HG03280 (cell line): Measurements from ENCODE around the gene SAMD9L.

Experiments
- ATAC-seq: cut with Tn5 transposase; IDR thresholded peaks from one replicate; pipeline ENCODE4 v1.9.1; 2021; ENCODE audit warnings: mild to moderate bottlenecking, moderate library complexity; ENCODE audit not compliant: unreplicated experiment

SAMD9L gene

GRCh38 chr7:93148144-93148543 lies at the start of gene SAMD9L:
TSS of gene SAMD9L (minus strand) at chr7:93148385. CDS start at chr7:93135971, 12,414 bp downstream.
- peak; percentile 71 for ATAC-seq

- no peak for ATAC-seq
Measured at GRCh38 chr7:93196336-93196735, 48.2 kb upstream of the SAMD9L start.

- ATAC-seq = no peak
Measured at GRCh38 chr7:93194386-93194785, 46.2 kb upstream of the SAMD9L start.

- no peak for ATAC-seq
Measured at GRCh38 chr7:93188870-93189634, 40.9 kb upstream of the SAMD9L start.

- ATAC-seq = no peak
Measured at GRCh38 chr7:93185303-93186027, 37.3 kb upstream of the SAMD9L start.

GRCh38 chr7:93179173-93179572 lies 31.0 kb upstream of the SAMD9L start:
- ATAC-seq = no peak

- ATAC-seq = no peak
Measured at GRCh38 chr7:93178213-93178612, 30.0 kb upstream of the SAMD9L start.

GRCh38 chr7:93176992-93177580 lies 28.9 kb upstream of the SAMD9L start:
- ATAC-seq = no peak

- no peak for ATAC-seq
Measured at GRCh38 chr7:93175219-93175618, 27.0 kb upstream of the SAMD9L start.

GRCh38 chr7:93172683-93173082 lies 24.5 kb upstream of the SAMD9L start:
- no peak for ATAC-seq

- no peak for ATAC-seq
Measured at GRCh38 chr7:93171606-93172226, 23.5 kb upstream of the SAMD9L start.

- peak; percentile 95 for ATAC-seq
Measured at GRCh38 chr7:93165447-93165846, 17.3 kb upstream of the SAMD9L start.

GRCh38 chr7:93164766-93165165 lies 16.6 kb upstream of the SAMD9L start:
- ATAC-seq = no peak

- ATAC-seq = no peak
Measured at GRCh38 chr7:93161181-93161762, 13.1 kb upstream of the SAMD9L start.

GRCh38 chr7:93160410-93160809 lies 12.2 kb upstream of the SAMD9L start:
- ATAC-seq = no peak

GRCh38 chr7:93159490-93159889 lies 11.3 kb upstream of the SAMD9L start:
- no peak for ATAC-seq

- no peak for ATAC-seq
Measured at GRCh38 chr7:93156884-93157283, 8.7 kb upstream of the SAMD9L start.

GRCh38 chr7:93150200-93150835 lies 2.1 kb upstream of the SAMD9L start:
- ATAC-seq = no peak

GRCh38 chr7:93148727-93149126 lies 542 bp upstream of the SAMD9L start:
- ATAC-seq = no peak

- peak; percentile 68 for ATAC-seq
Measured at GRCh38 chr7:93147363-93147762, 822 bp downstream of the SAMD9L start.
